WTC11 (cell line): Measurements from ENCODE around the gene KLHL18. TPM values are rescaled to one million over a fixed set of nuclear protein-coding genes. Genes with fewer than 3 reads are reported as not detected.

Source experiments
- ATAC-seq: fragments of 200-7000 bp; cut with Tn5 transposase; 2 replicates; pipeline ENCODE4 v1.10.0; 2021; ENCODE audit warnings: mild to moderate bottlenecking, moderate library complexity
- CTCF ChIA-PET: fragments of 300-600 bp; sonication (Branson Sonifier 250); formaldehyde crosslinking; loops from one replicate; lab custom pipeline; 2021; ENCODE audit warnings: antibody characterized with exemption; lab: Charles Lee
- POLR2A ChIA-PET: fragments of 350-600 bp; sonication (Branson Sonifier 250); formaldehyde crosslinking; loops from one replicate; lab custom pipeline; 2021; ENCODE audit warnings: antibody characterized with exemption; lab: Charles Lee
- DNase-seq: peaks from one replicate; pipeline ENCODE4 v3.0.0; 2021; ENCODE audit warnings: low spot score
- H3K27ac Mint-ChIP-seq: 2 replicates; pipeline ENCODE4 v1.8.0; 2021; ENCODE audit warnings: mixed read lengths
- H3K27me3 Mint-ChIP-seq: 2 replicates; pipeline ENCODE4 v1.8.0; 2021; ENCODE audit warnings: low read depth, mild to moderate bottlenecking, moderate library complexity, mixed read lengths
- H3K36me3 Mint-ChIP-seq: 2 replicates; pipeline ENCODE4 v1.8.0; 2021; ENCODE audit warnings: mixed read lengths
- H3K4me1 Mint-ChIP-seq: 2 replicates; pipeline ENCODE4 v1.8.0; 2022; ENCODE audit warnings: mixed read lengths
- H3K4me3 Mint-ChIP-seq: 2 replicates; pipeline ENCODE4 v1.8.0; 2021; ENCODE audit warnings: mild to moderate bottlenecking, moderate library complexity, mixed read lengths
- H3K9me3 Mint-ChIP-seq: 2 replicates; pipeline ENCODE4 v1.8.0; 2021; ENCODE audit warnings: mixed read lengths
- ATF3 ChIP-seq: sonication (generic); formaldehyde crosslinking; conservative IDR thresholded peaks from 2 replicates; pipeline ENCODE4 v1.8.1; 2022; ENCODE audit warnings: mild to moderate bottlenecking, missing genetic modification reagents
- CBFB ChIP-seq: sonication (generic); formaldehyde crosslinking; IDR thresholded peaks from 2 replicates; pipeline ENCODE4 v1.8.1; 2022; ENCODE audit warnings: mild to moderate bottlenecking, low read depth, missing genetic modification reagents
- CDX4 ChIP-seq: fragments of 250-450 bp; sonication (Bioruptor Pico); IDR thresholded peaks from 2 replicates; pipeline ENCODE4 v1.9.0; 2021; ENCODE audit warnings: moderate library complexity, mild to moderate bottlenecking, inconsistent platforms, borderline replicate concordance
- CREB1 ChIP-seq: sonication (generic); formaldehyde crosslinking; IDR thresholded peaks from 2 replicates; pipeline ENCODE4 v1.8.0; 2023; ENCODE audit warnings: mild to moderate bottlenecking, missing genetic modification reagents
- E2F4 ChIP-seq: sonication (generic); formaldehyde crosslinking; IDR thresholded peaks from 2 replicates; pipeline ENCODE4 v1.8.1; 2022; ENCODE audit warnings: low read depth, mild to moderate bottlenecking, moderate library complexity, missing genetic modification reagents, borderline replicate concordance
- FOXK1 ChIP-seq: sonication (generic); formaldehyde crosslinking; IDR thresholded peaks from 2 replicates; pipeline ENCODE4 v1.8.0; 2022; ENCODE audit warnings: mild to moderate bottlenecking, moderate library complexity, missing genetic modification reagents
- HMGXB4 ChIP-seq: sonication (generic); formaldehyde crosslinking; IDR thresholded peaks from 2 replicates; pipeline ENCODE4 v1.8.1; 2023; ENCODE audit warnings: mild to moderate bottlenecking, moderate library complexity, missing genetic modification reagents
- JUN ChIP-seq: sonication (generic); formaldehyde crosslinking; IDR thresholded peaks from 2 replicates; pipeline ENCODE4 v1.8.0; 2023; ENCODE audit warnings: mild to moderate bottlenecking, missing genetic modification reagents
- NFE2L1 ChIP-seq: sonication (generic); formaldehyde crosslinking; IDR thresholded peaks from 2 replicates; pipeline ENCODE4 v1.8.1; 2023; ENCODE audit warnings: missing genetic modification reagents
- NR1H2 ChIP-seq: sonication (generic); formaldehyde crosslinking; IDR thresholded peaks from 2 replicates; pipeline ENCODE4 v1.9.0; 2021; ENCODE audit warnings: mild to moderate bottlenecking, moderate library complexity, missing genetic modification reagents
- NR2C2 ChIP-seq: sonication (generic); formaldehyde crosslinking; IDR thresholded peaks from 2 replicates; pipeline ENCODE4 v1.8.0; 2022; ENCODE audit warnings: mild to moderate bottlenecking, missing genetic modification reagents
- PRDM15 ChIP-seq: sonication (generic); formaldehyde crosslinking; IDR thresholded peaks from 2 replicates; pipeline ENCODE4 v1.8.0; 2022; ENCODE audit warnings: missing genetic modification reagents
- SMAD3 ChIP-seq: sonication (generic); formaldehyde crosslinking; IDR thresholded peaks from 2 replicates; pipeline ENCODE4 v1.8.0; 2022; ENCODE audit warnings: missing genetic modification reagents, mild to moderate bottlenecking, borderline replicate concordance
- SMAD4 ChIP-seq: sonication (generic); formaldehyde crosslinking; IDR thresholded peaks from 2 replicates; pipeline ENCODE4 v1.8.0; 2022; ENCODE audit warnings: mild to moderate bottlenecking, missing genetic modification reagents
- ZNF138 ChIP-seq: sonication (generic); formaldehyde crosslinking; conservative IDR thresholded peaks from 2 replicates; pipeline ENCODE4 v1.8.1; 2022; ENCODE audit warnings: mild to moderate bottlenecking, moderate library complexity, missing genetic modification reagents
- ZNF232 ChIP-seq: sonication (generic); formaldehyde crosslinking; IDR thresholded peaks from 2 replicates; pipeline ENCODE4 v1.8.0; 2022; ENCODE audit warnings: mild to moderate bottlenecking, missing genetic modification reagents
- ZNF396 ChIP-seq: fragments of 250-450 bp; sonication (Bioruptor Pico); IDR thresholded peaks from 2 replicates; pipeline ENCODE4 v1.8.0; 2021; ENCODE audit warnings: mild to moderate bottlenecking, moderate library complexity, borderline replicate concordance
- ZNF416 ChIP-seq: fragments of 250-450 bp; sonication (Bioruptor Pico); IDR thresholded peaks from 2 replicates; pipeline ENCODE4 v1.9.0; 2021; ENCODE audit warnings: mild to moderate bottlenecking, inconsistent platforms
- ZNF512 ChIP-seq: sonication (generic); formaldehyde crosslinking; IDR thresholded peaks from 2 replicates; pipeline ENCODE4 v1.8.1; 2022; ENCODE audit warnings: missing genetic modification reagents, borderline replicate concordance
- total RNA-seq: library from RNA; stranded (reverse); gene quantifications from 3 replicates; pipeline ENCODE4 v1.2.3, GENCODE V29; 2021

KLHL18 gene
- total RNA-seq, 1 experiment from 2014 or later: 28.4 TPM

GRCh38 chr3:47282424-47283192 lies at the start of gene KLHL18, which contains the start of gene KIF9 (continued):
- TF ChIP-seq HMGXB4 (CRISPR knock-in tag) (peak; percentile 88), CREB1 (CRISPR knock-in tag) (0 out of 2 replicates have a peak, but pooled peaks have one; percentile 63), E2F4 (CRISPR knock-in tag) (0 out of 2 replicates have a peak, but pooled peaks have one; percentile 67), SMAD4 (no peak), FOXK1 (CRISPR knock-in tag) (peak; percentile 81), NFE2L1 (CRISPR knock-in tag) (peak; percentile 61; the same call in 1 of the 2 replicates), PRDM15 (CRISPR knock-in tag) (no peak), CDX4 (CRISPR knock-in tag) (no peak), ZNF512 (CRISPR knock-in tag) (no peak), ZNF232 (CRISPR knock-in tag) (peak; percentile 93)

- H3K27ac Mint-ChIP-seq: no peak overlapping the region
- H3K27me3 Mint-ChIP-seq: no peaks in the 10 kb centered on the region
- no peaks in the 10 kb centered on the region for H3K9me3 Mint-ChIP-seq
- DNase-seq (no peak), ATAC-seq (no peak)
- CTCF ChIA-PET: no interaction called here
- H3K36me3 Mint-ChIP-seq: no peaks in the 10 kb centered on the region
- POLR2A ChIA-PET: no interaction called here
- no peaks in the 10 kb centered on the region for H3K4me1 Mint-ChIP-seq
- H3K4me3 Mint-ChIP-seq: no peak overlapping the region
- TF ChIP-seq ATF3 (CRISPR knock-in tag): no peak
- TF ChIP-seq NR1H2 (CRISPR knock-in tag): no peak
- TF ChIP-seq ZNF138 (CRISPR knock-in tag): no peak
- no peak for TF ChIP-seq JUN (CRISPR knock-in tag)
- TF ChIP-seq ZNF396: no peak
- TF ChIP-seq ZNF416 (CRISPR knock-in tag): no peak
- TF ChIP-seq CBFB (CRISPR knock-in tag): no peak
- no peak for TF ChIP-seq SMAD3 (CRISPR knock-in tag)
- no peak for TF ChIP-seq PRDM15 (CRISPR knock-in tag)
- TF ChIP-seq NR2C2 (CRISPR knock-in tag): no peak
These were observed 44.7 kb upstream of the KLHL18 start for GRCh38 chr3:47238017-47238416.
